Liver (tissue), 3 donors: ENCODE measurements around the gene VWA5A.

Source experiments
- EGR1 ChIP-seq, 2 donors: IDR thresholded peaks; 2 replicates each; pipeline ENCODE4 v1.6.1; 2016 to 2018; ENCODE audit warnings: antibody characterized with exemption in 2 of 2, low read depth in 2 of 2
- FOXA2 ChIP-seq: IDR thresholded peaks from 2 replicates; pipeline ENCODE4 v1.6.1; 2016; ENCODE audit warnings: antibody characterized with exemption
- GABPA ChIP-seq, 2 donors: IDR thresholded peaks in 1 of 2; conservative IDR thresholded peaks in 1 of 2; 2 replicates each; pipeline ENCODE4 v1.6.1; 2016; ENCODE audit warnings: antibody characterized with exemption in 2 of 2, mild to moderate bottlenecking in 1 of 2, moderate library complexity in 1 of 2
- HNF4G ChIP-seq: IDR thresholded peaks from 2 replicates; pipeline ENCODE4 v1.6.1; 2016; ENCODE audit warnings: antibody characterized with exemption
- RXRA ChIP-seq, 2 donors: IDR thresholded peaks; 2 replicates each; pipeline ENCODE4 v1.6.1; 2017 to 2018; ENCODE audit warnings: antibody characterized with exemption in 2 of 2, mild to moderate bottlenecking in 1 of 2
- TAF1 ChIP-seq: conservative IDR thresholded peaks from 2 replicates; pipeline ENCODE4 v1.6.1; 2016; ENCODE audit warnings: antibody characterized with exemption, mild to moderate bottlenecking
- YY1 ChIP-seq: IDR thresholded peaks from 2 replicates; pipeline ENCODE4 v1.6.1; 2016; ENCODE audit warnings: antibody characterized with exemption, mild to moderate bottlenecking
- TF ChIP-seq, protein P1 (sequence below): fragments of 150-350 bp; IDR thresholded peaks from 2 replicates; pipeline ENCODE4 v1.5.1; 2017; ENCODE audit warnings: improper control_type of control experiment, low read depth, low read length; ENCODE audit not compliant: missing input control
- TF ChIP-seq, protein P2 (sequence below): IDR thresholded peaks from 2 replicates; pipeline ENCODE4 v1.6.1; 2016; ENCODE audit warnings: antibody characterized with exemption
- TF ChIP-seq, protein P3 (sequence below): IDR thresholded peaks from 2 replicates; pipeline ENCODE4 v1.6.1; 2016; ENCODE audit warnings: antibody characterized with exemption, mild to moderate bottlenecking
- TF ChIP-seq, protein P4 (sequence below): IDR thresholded peaks from 2 replicates; pipeline ENCODE4 v1.6.1; 2016; ENCODE audit warnings: antibody characterized with exemption
- TF ChIP-seq, protein P5 (sequence below): IDR thresholded peaks from 2 replicates; pipeline ENCODE4 v1.6.1; 2016; ENCODE audit warnings: antibody characterized with exemption
- donor health status: healthy.
- donor health status: healthy.

DNA sequence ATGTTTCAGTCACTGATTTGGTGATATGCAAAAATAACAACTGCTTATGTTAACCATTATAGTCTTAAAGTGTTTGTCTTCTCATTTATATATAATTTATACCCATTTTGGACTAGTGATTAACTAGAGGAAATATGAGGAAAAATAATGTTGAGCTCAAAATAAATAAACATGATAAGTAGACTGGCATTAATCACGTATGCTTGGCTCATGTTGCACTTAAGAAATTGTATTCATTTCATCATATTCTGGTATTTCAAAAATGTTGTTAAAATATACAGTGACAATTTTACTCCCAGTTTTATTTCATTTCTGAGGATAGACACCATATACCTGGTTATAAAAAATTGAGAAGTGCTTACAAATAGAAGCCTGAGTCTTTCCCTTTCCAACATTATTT is 64.1 kb downstream of the VWA5A start:
- TF ChIP-seq, protein P1, sequence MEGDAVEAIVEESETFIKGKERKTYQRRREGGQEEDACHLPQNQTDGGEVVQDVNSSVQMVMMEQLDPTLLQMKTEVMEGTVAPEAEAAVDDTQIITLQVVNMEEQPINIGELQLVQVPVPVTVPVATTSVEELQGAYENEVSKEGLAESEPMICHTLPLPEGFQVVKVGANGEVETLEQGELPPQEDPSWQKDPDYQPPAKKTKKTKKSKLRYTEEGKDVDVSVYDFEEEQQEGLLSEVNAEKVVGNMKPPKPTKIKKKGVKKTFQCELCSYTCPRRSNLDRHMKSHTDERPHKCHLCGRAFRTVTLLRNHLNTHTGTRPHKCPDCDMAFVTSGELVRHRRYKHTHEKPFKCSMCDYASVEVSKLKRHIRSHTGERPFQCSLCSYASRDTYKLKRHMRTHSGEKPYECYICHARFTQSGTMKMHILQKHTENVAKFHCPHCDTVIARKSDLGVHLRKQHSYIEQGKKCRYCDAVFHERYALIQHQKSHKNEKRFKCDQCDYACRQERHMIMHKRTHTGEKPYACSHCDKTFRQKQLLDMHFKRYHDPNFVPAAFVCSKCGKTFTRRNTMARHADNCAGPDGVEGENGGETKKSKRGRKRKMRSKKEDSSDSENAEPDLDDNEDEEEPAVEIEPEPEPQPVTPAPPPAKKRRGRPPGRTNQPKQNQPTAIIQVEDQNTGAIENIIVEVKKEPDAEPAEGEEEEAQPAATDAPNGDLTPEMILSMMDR, result no peak
- TF ChIP-seq GABPA (IDR thresholded peaks at IDR 0.05 in 1 of 2, conservative IDR thresholded peaks at IDR 0.05 in 1 of 2), result no peak
- TF ChIP-seq TAF1, result no peak
- TF ChIP-seq, protein P2, sequence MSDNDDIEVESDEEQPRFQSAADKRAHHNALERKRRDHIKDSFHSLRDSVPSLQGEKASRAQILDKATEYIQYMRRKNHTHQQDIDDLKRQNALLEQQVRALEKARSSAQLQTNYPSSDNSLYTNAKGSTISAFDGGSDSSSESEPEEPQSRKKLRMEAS, result no peak
- TF ChIP-seq EGR1 (IDR thresholded peaks at IDR 0.05; ENCODE audit: low read depth in 2 of 2), result no peak
- TF ChIP-seq, protein P3, sequence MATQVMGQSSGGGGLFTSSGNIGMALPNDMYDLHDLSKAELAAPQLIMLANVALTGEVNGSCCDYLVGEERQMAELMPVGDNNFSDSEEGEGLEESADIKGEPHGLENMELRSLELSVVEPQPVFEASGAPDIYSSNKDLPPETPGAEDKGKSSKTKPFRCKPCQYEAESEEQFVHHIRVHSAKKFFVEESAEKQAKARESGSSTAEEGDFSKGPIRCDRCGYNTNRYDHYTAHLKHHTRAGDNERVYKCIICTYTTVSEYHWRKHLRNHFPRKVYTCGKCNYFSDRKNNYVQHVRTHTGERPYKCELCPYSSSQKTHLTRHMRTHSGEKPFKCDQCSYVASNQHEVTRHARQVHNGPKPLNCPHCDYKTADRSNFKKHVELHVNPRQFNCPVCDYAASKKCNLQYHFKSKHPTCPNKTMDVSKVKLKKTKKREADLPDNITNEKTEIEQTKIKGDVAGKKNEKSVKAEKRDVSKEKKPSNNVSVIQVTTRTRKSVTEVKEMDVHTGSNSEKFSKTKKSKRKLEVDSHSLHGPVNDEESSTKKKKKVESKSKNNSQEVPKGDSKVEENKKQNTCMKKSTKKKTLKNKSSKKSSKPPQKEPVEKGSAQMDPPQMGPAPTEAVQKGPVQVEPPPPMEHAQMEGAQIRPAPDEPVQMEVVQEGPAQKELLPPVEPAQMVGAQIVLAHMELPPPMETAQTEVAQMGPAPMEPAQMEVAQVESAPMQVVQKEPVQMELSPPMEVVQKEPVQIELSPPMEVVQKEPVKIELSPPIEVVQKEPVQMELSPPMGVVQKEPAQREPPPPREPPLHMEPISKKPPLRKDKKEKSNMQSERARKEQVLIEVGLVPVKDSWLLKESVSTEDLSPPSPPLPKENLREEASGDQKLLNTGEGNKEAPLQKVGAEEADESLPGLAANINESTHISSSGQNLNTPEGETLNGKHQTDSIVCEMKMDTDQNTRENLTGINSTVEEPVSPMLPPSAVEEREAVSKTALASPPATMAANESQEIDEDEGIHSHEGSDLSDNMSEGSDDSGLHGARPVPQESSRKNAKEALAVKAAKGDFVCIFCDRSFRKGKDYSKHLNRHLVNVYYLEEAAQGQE, result no peak
- no peak for TF ChIP-seq YY1
- no peak for TF ChIP-seq RXRA (IDR thresholded peaks at IDR 0.05)
- TF ChIP-seq FOXA2, result no peak
- TF ChIP-seq HNF4G, result no peak
- TF ChIP-seq, protein P4, sequence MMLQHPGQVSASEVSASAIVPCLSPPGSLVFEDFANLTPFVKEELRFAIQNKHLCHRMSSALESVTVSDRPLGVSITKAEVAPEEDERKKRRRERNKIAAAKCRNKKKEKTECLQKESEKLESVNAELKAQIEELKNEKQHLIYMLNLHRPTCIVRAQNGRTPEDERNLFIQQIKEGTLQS, result no peak
- TF ChIP-seq, protein P5, sequence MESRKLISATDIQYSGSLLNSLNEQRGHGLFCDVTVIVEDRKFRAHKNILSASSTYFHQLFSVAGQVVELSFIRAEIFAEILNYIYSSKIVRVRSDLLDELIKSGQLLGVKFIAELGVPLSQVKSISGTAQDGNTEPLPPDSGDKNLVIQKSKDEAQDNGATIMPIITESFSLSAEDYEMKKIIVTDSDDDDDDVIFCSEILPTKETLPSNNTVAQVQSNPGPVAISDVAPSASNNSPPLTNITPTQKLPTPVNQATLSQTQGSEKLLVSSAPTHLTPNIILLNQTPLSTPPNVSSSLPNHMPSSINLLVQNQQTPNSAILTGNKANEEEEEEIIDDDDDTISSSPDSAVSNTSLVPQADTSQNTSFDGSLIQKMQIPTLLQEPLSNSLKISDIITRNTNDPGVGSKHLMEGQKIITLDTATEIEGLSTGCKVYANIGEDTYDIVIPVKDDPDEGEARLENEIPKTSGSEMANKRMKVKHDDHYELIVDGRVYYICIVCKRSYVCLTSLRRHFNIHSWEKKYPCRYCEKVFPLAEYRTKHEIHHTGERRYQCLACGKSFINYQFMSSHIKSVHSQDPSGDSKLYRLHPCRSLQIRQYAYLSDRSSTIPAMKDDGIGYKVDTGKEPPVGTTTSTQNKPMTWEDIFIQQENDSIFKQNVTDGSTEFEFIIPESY, result no peak
